PFSK-1 (cell line): ENCODE data around the gene NCOR2.

Source experiments
- POLR2AphosphoS5 ChIP-seq: IDR thresholded peaks from 2 replicates; pipeline ENCODE4 v1.6.1; 2012; ENCODE audit warnings: low read depth, mild to moderate bottlenecking, control low read depth, low read length, moderate library complexity
- SIN3A ChIP-seq: IDR thresholded peaks from 2 replicates; pipeline ENCODE4 v1.6.1; 2012; ENCODE audit warnings: mild to moderate bottlenecking, low read length, moderate library complexity, borderline replicate concordance; ENCODE audit not compliant: insufficient read depth
- TAF1 ChIP-seq: IDR thresholded peaks from 2 replicates; pipeline ENCODE4 v1.6.1; 2012; ENCODE audit warnings: low read length, control low read depth, borderline replicate concordance; ENCODE audit not compliant: insufficient read depth
- TF ChIP-seq, protein P1 (sequence below), 2 experiments: IDR thresholded peaks; 2 replicates each; pipeline versions ENCODE4 v1.6.1 to v1.8.0; 2011 to 2012; ENCODE audit warnings: low read depth in 2 of 2, low read length in 2 of 2, control low read depth in 1 of 2, inconsistent platforms in 1 of 2, mild to moderate bottlenecking in 1 of 2, moderate library complexity in 1 of 2; ENCODE audit not compliant: insufficient read depth in 1 of 2

DNA sequence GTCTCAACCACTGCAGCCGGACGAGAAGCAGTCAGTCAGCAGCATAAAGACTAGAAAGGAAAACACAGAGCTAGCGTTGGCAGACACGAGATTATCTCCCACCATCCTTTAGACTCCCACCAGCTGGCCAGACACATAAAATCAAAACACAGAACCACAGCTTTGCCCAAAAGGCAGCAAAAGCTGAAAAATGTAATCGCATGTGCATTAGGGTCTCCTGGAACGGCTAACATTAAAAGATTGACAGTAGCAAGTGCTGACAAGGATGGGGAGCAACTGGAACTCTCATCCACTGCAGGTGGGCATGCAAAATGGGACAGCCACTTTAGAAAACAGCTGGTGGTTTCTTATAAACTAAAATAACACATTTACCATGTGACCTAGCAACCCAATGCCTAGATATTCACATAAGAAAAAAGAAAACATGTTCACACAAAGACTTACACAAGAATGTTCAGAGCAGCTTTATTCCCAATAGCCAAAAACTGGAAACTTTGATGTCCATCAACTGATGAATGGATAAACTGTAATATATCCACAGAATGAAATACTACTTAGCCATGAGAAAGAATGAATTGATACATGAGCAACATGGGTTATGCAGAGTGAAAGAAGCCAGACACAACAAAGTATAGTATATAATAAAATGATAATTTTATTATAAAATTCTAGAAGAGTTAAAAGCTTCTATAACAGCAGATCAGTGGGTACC is 37.7 kb downstream of the NCOR2 start:
- no peak for TF ChIP-seq POLR2AphosphoS5
- TF ChIP-seq TAF1 = no peak
- TF ChIP-seq, protein P1, sequence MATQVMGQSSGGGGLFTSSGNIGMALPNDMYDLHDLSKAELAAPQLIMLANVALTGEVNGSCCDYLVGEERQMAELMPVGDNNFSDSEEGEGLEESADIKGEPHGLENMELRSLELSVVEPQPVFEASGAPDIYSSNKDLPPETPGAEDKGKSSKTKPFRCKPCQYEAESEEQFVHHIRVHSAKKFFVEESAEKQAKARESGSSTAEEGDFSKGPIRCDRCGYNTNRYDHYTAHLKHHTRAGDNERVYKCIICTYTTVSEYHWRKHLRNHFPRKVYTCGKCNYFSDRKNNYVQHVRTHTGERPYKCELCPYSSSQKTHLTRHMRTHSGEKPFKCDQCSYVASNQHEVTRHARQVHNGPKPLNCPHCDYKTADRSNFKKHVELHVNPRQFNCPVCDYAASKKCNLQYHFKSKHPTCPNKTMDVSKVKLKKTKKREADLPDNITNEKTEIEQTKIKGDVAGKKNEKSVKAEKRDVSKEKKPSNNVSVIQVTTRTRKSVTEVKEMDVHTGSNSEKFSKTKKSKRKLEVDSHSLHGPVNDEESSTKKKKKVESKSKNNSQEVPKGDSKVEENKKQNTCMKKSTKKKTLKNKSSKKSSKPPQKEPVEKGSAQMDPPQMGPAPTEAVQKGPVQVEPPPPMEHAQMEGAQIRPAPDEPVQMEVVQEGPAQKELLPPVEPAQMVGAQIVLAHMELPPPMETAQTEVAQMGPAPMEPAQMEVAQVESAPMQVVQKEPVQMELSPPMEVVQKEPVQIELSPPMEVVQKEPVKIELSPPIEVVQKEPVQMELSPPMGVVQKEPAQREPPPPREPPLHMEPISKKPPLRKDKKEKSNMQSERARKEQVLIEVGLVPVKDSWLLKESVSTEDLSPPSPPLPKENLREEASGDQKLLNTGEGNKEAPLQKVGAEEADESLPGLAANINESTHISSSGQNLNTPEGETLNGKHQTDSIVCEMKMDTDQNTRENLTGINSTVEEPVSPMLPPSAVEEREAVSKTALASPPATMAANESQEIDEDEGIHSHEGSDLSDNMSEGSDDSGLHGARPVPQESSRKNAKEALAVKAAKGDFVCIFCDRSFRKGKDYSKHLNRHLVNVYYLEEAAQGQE (IDR thresholded peaks at IDR 0.05; ENCODE audit: insufficient read depth in 1 of 2, low read depth in 2 of 2, low read length in 2 of 2) = no peak
- TF ChIP-seq SIN3A = no peak
